UCSD-AML1 (cell line): ENCODE results near the gene SYCN.

ENCODE experiments used
- DNase-seq: peaks from one replicate; lab custom pipeline; 2025; ENCODE audit not compliant: unreplicated experiment; lab: John Stamatoyannopoulos, UW

The SYCN gene

DNA sequence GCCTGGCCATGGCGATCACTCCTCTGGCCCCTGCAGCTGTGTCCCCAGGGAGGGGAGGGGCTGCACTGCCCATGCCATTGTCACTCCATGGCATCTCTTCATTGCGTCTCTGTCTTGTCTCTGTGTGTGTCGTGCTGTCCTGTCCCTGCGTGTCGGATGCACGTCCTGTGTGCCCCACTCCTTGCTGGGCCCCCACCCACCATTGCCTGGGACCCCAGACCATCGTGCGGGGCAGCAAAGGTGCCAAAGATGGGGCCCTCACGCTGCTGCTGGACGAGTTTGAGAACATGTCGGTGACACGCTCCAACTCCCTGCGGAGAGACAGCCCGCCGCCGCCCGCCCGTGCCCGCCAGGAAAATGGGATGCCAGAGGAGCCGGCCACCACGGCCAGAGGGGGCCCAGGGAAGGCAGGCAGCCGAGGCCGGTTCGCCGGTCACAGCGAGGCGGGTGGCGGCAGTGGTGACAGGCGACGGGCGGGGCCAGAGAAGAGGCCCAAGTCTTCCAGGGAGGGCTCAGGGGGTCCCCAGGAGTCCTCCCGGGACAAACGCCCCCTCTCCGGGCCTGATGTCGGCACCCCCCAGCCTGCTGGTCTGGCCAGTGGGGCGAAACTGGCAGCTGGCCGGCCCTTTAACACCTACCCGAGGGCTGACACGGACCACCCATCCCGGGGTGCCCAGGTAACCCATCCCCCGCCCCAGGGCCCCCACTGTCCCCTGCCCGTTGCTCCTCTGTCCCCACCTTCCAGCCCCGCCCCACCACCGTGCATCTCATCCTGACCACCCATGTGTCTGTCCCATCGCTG, 31.2 kb downstream of the SYCN start:
- DNase-seq: no peak

DNA sequence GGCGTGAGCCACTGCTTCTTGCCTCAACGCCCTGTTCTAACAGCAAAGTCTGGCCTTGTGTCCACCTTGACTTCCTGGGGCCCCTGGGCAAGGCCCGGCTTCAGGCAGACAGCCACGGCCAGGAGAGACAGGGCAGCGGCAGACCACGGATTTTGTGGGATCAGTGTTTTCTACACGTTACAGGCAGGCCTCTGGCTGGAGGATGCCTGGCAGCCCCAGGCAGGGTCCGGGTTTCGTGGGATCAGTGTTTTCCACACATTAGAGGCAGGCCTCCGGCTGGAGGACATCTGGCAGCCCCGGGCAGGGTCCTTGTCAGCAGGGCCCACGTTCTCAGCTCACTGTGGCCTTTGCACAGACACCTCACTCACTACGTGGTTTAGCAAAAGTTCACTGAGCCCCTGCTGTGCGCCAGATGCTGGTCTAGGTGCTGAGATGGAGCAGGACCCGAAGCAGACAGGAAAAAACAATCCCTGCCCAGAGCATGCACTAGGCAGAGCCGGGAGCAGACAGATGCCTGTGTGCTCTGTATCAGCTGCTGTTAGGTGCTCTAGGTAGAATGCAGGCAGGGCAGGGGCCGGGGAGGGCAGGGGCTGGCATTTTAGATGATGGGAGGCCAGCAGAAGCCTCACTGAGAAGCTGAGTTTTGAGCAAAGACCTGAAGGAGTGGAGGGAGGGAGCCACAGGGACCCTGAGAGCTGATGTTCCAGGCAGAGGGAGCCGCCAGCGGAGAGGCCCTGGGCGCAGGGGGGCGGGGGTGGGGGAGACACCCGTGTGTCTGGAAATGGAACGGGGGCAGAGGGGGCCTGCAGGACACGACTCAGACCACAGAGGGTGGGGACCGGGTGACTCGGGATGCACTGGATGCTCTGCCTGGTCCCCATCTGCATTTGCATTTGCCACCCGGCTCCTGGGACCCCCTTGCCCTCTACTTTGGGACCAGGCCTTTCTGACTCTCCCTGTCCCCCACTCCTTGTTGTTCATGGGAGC, 32.3 kb downstream of the SYCN start:
- DNase-seq: no peak

DNA sequence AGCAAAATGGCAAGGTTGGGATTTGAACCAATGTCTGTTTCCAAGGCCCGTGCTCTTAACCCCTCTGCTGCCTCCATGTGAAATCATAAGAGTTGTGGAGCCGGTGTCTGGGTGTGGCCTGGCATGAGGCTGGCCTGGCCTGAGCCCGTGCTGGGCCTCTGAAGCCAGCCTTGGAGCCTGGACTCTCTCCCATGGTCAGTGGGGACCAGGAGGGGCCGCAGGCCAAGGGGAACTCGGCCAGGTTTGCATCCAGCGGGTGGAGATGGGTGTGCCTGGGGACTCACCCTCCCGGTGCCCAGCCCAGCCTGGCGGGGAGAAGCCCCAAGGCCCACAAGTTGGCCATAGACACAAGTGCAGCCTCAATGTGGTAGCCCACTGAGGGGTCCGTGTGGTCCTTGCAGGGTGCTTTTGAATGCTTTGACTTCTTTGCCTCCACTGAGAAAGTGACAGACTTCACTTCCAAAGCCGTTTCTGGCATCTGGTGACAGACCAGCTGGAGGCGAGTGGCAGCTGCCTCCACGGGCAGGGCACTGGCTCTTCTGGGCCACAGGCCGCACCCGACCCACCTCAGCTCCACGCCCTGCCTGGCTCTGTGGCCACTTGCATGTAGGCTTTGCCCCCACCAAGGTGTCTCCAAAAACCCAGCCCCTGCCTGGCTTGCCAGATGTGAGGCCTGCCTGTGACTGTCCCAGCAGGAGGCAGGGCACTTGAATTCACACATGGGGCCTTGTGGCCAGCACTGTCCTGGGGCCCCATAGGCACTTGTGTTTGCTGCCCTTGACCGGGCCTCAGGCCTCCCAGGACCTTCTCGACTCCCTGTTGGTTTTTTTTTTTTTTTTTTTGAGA, 33.5 kb downstream of the SYCN start:
- no peak for DNase-seq

DNA sequence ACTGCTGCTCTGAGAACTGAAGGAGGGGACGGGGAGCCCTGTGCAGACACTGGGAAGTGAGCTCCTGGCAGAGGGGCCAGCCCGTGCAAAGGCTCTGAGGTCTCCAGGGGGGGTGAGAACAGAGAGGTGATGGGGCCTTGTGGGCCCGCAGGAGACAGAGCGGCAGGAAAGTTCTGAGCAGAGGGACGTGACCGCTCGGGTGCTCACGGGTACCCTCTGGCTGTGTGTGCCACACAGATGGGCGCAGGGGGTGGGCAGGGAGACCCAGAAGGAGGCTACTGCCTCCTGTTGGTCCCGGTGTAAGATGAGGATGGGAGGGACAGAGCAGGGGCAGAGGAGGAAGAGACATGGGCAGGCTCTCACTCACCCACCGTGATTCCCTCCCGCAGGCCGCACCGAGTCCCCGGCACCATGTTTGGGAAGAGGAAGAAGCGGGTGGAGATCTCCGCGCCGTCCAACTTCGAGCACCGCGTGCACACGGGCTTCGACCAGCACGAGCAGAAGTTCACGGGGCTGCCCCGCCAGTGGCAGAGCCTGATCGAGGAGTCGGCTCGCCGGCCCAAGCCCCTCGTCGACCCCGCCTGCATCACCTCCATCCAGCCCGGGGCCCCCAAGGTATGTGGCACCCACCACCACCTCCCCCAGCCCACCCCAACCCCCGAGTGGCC, 34.8 kb downstream of the SYCN start:
- DNase-seq: no peak

DNA sequence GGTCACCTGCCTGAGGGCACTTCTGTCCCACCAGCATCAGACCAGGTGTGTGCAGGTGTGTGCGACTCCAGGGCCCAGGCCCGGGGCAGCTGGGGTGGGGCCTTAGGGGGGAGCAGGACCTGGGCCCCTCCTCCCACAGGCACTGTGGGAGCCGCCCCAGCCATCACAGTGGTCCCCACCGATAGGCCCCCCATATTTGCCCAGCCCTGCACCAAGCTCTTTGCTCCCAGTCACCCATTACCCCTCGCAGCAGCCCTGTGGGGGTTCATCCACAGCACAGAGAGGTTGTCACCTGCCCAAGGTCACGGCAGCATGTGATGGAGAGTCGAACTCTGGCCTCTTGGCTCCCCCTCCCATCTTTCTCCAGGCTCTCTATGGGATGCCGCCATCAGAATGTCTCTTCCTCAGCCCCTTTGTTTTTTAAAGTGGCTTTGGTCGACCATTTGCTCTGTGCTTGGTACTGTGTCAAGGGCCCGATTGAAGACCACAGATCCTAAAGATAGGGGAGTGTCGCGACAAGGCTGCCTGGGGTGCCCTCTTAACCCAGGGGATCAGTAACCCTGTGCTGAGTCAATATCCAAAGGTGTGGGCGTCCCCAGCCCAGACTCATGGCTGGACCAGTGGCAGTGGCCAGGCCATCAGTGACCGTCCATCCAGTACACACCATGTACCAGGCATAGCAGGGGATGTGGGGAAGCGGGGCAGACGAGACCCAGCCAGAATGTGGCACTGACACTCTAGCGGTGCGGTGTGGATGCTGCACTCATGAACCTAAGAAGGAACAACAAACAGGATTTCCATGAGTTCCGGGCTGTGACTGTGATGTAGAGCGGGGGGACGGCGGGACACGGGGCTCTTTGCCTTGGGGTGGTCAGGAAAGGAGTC, 35.6 kb downstream of the SYCN start:
- DNase-seq: no peak

DNA sequence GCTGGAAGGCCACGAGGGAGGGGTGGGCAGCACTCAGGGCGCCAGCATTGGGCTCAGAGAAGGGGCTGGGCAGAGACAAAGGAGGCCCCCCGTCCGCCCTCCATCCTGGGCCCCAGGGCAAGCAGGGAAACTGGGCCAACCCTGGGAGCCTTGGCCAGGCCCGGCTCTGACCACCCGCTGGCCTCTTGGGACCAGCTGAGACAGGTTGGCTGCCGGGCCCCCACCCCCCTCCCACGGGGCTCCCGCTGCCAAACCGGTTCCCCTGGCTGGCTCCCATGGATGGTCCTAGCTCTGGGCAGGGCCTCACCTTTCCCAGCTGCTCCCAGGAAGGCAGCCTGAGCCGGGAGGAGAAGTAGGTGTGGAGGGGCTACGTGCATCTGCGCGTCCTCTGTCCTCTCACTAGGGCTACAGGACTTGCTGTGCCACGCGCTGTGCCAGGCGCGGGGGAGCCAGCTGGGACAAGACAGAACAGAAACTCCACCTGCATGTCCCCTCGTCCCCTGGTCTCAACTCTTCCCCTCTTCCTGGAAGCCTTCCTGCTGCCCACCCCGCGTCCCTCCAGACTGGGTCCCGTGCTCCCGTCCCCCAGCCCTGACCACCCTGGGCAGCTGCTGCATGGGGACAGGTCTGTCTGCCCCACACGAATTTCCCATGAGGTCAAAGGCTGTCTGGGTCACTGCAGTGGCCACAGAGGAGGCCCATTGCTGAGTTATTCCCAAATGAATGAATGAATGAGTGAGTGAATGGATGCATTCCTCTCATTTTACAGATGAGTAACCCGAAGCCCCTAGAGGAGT, 36.4 kb downstream of the SYCN start:
- DNase-seq: no peak

DNA sequence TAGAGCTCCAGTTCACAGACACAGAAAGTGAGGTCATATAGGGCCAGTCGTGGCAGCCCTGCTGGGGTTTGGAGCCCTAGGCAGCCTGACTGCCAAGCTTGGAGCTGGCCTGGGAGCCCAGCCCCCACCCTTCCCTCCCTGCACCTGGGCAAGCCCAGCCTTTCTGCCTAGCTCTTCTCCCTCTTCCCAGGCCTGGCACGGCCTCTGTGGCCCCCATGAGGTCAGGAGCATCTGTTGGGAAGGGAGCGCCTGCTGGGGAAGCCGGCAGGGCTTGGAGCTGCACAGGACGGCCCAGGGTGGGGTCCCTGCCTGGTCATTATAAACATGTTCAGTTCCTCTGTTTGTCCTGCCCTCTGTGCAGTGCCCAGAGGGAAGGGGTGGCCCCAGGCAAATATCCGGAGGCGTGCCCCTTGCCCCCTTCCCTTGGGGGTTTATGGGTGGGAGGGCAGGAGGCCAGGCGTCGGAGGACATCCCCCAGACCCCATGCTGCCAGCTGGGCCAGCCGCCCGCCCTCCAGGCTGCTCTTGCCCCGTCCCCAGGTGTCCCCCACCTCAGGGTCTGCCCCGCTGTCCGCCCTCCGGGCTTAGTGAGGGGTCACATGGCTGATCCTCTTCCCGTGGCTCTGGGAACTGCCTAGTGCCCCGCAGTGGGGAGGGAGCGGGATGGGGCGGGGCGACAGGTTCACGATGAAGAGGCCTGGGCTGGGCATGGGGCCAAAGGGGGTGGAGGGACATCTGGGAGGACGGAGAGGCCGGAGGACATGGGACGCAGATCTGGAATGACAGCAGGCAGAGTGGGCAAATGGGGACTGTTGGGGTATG, 37.3 kb downstream of the SYCN start:
- DNase-seq: no peak

DNA sequence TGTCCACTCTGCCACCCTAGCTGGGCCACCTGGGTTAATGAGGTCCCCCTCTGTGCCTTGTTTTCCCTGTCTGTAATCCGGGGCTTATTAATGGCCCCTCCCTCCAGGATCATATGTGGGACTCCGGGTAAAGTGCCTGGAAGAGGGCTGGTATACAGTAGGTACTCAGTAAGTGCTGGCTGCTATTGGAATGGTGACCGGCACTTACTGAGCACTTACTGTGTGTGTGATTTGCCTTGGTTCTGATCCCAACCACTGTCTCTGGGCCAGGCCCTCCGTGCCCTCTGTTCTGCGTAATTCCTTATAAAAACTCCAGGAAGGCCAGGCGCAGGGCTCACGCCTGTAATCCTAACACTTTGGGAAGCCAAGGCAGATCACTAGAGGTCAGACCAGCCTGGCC, 38.2 kb downstream of the SYCN start:
- no peak for DNase-seq

DNA sequence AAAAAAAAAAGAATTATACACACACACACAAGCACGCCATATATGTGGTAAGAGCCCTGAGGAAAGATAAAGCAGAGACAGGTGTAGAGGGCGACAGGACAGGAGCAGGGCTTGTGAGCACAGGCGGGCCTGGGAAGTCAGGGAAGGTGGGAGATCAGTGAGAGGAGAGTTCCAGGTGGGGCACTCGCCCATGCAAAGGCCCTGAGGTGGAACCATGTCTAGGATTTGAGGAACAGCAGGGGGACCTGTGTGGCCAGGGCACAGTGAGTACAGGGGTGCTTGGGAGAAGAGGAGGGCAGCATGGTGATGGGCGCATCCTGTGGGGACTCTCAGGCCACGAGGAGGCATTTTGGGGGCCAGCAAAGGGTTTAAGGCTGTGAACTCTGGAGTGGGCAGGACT, 39.8 kb downstream of the SYCN start:
- no peak for DNase-seq

DNA sequence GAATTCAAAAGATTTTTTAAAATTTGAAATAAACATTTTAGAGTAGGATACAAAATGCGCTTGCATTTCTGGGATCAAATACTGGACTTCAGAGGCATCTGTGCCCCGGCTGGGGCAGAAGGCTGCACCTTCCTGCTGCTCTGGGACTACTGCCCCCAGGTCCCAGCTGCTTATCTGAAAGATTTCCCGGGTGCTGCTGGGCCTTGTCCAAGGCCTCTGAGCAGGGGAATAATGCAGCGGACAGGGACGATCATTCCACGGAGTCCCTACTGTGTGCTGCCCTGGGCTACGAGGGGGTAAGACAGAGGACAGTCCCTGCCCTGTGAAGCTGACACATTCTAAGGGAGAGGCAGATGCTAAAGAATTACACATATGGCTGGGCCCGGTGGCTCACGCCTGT, 40.4 kb downstream of the SYCN start:
- no peak for DNase-seq

DNA sequence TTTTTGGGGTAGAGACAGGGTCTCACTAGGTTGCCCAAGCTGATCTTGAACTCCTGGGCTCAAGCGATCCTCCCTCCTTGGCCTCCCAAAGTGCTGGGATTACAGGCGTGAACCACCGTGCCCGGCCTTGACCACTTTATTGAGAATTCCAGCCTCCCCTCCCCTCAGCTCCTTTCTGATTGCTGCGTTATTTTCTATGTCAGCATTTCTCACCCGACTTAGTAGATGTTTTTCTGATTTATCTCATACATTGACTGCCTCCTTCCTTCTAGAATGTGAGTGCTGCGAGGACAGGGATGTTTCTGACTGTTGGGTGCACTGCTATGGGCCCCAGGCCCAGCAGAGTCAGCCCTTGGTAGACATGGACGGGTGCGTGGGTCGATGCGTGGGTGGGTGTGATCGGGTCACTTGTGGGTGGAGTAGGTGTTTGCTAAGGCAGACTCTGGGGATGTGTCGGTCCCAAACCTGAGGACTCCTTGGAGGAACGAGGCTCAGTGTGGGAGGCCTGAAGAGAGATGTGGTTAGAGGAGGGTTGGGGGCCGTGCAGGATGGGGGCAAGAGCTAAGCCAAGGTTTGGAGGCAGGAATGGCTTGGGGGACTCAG, 41.5 kb downstream of the SYCN start:
- no peak for DNase-seq

DNA sequence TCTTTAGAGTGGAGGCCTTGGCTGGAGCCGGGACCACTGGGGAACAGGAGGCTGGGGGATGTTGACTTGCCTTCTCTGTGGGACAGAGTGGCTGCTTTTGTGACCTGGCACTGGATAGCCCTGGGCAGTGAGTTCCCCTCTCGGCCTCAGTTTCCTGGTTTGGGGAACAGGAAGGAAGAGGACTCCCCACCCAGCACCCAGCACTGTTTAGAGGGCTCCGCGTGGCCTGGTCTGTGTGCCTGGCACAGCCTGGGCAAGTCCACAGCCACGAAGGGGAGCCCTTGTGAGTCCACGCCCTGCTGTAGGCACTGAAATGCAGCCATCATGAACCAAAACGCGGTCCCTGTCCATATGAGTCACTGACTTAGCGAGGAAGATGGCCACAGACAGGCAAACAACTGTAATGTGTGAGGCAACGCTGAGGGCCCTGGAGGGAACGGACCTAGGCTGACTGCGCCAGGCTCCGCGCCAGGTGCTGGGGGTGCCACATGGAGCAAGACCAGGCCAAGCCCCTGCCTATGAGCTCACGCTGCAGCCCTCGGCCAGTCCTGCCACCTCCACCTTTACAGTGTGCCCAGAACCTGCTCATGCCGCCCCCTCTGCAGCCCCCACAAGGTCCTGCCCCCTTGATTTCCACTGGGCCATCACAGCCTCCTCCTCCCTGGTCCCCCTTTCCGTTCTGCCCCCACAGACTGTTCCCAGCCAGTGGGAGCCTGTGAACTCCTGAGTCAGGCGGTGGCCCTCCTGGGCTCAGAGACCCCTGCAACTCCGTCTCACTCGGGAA, 43.0 kb downstream of the SYCN start:
- DNase-seq: no peak

DNA sequence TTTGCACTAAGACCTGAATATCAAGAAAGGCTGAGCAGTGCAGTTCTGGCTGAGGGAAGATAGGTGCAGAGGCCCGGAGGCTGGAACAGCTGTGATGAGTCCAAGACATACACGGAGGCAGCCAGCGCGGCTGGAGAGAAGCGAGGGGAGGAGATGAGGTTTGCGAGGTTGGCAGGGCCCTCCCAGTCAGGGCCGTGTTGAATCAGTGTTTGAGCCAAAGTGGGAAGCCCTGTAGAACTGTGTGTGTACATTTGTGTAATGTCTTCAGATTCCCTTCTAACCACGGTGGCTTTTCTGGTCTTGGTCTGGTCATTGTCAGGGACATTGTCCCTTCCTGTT, 43.6 kb downstream of the SYCN start:
- no peak for DNase-seq

DNA sequence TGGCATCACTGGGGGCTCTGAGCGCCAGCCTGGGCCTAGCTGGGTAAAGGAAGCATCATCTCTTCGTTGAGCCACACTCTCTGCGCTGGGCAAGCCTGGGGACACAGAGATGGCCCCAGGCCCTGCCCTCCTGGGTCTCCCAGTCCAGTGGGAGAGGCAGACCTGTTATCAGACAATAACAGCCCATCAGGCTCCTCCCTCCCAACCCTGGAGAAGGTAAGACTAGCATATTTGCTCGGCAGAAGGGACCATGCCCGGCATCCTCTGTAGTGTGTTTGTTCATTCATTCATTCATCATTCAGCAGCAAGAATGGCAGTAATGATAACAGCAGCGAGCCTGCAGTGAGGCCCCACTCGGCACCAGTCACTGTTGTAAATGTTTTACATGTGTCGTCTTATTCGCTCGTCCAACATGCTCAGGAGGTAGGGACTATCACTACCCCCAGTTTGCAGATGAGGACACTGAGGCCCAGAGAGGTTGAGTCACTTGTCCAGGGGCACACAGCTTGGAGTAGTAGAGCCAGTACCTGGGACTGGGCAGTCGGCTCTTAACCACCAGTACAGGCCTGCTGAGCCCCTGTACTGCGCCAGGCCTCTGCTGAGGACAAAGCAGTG, 45.3 kb downstream of the SYCN start:
- DNase-seq: no peak

DNA sequence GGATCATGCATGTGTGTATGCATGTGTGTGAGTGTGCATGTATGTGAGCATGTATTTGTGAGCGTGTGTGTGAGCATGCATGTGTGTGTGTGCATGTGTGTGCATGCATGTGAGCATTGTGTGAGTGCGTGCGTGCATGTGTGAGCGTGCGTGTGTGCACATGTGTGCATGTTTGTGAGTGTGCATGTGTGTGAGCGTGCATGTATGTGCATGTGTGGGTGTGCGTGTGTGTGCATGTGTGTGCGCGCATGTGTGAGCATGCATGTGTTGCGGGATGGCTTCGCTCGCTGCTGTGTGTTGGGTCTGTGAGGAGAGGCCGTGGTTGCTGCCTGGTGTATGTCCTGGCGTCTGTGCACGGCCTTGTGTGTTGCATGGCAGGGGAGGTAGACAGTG, 46.1 kb downstream of the SYCN start:
- no peak for DNase-seq

DNA sequence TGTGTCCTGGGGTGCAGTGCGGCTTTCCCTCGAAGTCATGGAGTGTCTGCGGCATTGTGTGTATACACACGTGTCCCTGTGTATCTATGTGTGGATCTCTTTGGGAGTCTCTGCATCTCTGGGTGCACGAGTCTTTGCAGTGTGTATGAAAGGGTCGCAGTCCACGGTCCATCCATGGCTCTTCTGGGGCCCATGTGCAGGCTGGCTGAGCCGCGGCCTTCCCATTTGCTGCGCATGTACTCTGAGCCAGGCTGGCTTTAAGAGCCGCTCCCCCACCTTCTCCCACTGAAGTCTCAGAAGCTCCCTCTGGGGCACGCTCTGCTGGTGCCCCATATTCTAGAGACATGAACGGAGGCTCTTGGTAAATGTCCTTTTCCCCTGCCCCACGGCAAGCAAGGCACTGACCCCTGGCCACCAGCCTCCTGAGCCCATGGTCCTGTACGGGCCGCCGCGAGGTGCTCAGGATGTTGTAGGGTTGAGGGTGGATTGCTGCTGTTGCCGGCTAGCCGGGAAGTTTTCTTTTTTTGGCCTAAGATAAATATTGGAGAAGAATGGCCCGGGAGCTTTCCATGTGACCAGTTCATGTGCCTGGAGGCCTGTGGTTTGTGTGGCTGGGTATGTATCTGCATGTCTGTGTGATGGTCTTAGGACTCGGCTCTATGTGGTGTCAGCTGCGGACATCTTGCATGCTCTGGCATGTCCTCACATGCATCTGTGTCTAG, 46.6 kb downstream of the SYCN start:
- DNase-seq: no peak
